Ecto neural progenitor cell (in vitro differentiated cells): ENCODE data around the gene TNS2.
"Not testable (repeated sequence)": the region's sequence is repeated elsewhere in the genome, so short reads cannot be mapped to it uniquely, and the experiment has no call there.

Experiments used
- DNase-seq: peaks from one replicate; pipeline ENCODE4 v3.0.0-alpha.2; 2018; ENCODE audit warnings: low spot score

TNS2 gene

GRCh38 chr12:53069621-53070410 is 20.0 kb downstream of the TNS2 start:
- DNase-seq, result peak; percentile 48

- peak; percentile 67 for DNase-seq
Measured at GRCh38 chr12:53070877-53071492, 21.1 kb downstream of the TNS2 start.

GRCh38 chr12:53071591-53072551 is 22.0 kb downstream of the TNS2 start:
- DNase-seq, result peak; percentile 68

GRCh38 chr12:53073881-53074280 is 24.0 kb downstream of the TNS2 start:
- DNase-seq, result no peak

- DNase-seq, result no peak
Measured at GRCh38 chr12:53074283-53074998, 24.6 kb downstream of the TNS2 start.

GRCh38 chr12:53074999-53075370 is 25.1 kb downstream of the TNS2 start:
- no peak for DNase-seq

GRCh38 chr12:53076461-53076860 is 26.6 kb downstream of the TNS2 start:
- no peak for DNase-seq

GRCh38 chr12:53077030-53077429 is 27.2 kb downstream of the TNS2 start:
- no peak for DNase-seq

- no peak for DNase-seq
Measured at GRCh38 chr12:53078425-53079225, 28.8 kb downstream of the TNS2 start.

- DNase-seq, result peak; percentile 100
Measured at GRCh38 chr12:53079226-53080117, 29.6 kb downstream of the TNS2 start, which contains the start of gene SPRYD3. Gene SPRYD3 (minus strand): TSS chr12:53079390. CDS start chr12:53079333, 57 bp downstream.

- DNase-seq, result no peak
Measured at GRCh38 chr12:53082637-53083175, 32.8 kb downstream of the TNS2 start.

GRCh38 chr12:53086361-53086760 is 36.5 kb downstream of the TNS2 start:
- no peak for DNase-seq

GRCh38 chr12:53090105-53090504 is 40.2 kb downstream of the TNS2 start:
- DNase-seq, result no peak

- no peak for DNase-seq
Measured at GRCh38 chr12:53090554-53090953, 40.7 kb downstream of the TNS2 start.

- no peak for DNase-seq
Measured at GRCh38 chr12:53091756-53092155, 41.9 kb downstream of the TNS2 start.

- DNase-seq, result no peak
Measured at GRCh38 chr12:53093777-53094393, 44.0 kb downstream of the TNS2 start.

- no peak for DNase-seq
Measured at GRCh38 chr12:53094394-53094787, 44.5 kb downstream of the TNS2 start.

- not testable (repeated sequence) for DNase-seq
Measured at GRCh38 chr12:53094796-53095595, 45.1 kb downstream of the TNS2 start.
